ENCODE results near the gene ACADVL. TPM values are rescaled to one million over a fixed set of nuclear protein-coding genes. Genes with fewer than 3 reads are reported as not detected.
A peak's percentile ranks its signal among the peaks of the same experiment; 100 is the strongest.

Gene ACADVL
- total RNA-seq, 1 donor from 2014 or later: 702 TPM

GRCh38 chr17:7191069-7191468, 28.7 kb upstream of the ACADVL start:
- no peak for DNase-seq (ENCODE audit: low read depth)

GRCh38 chr17:7191571-7192270, 28.0 kb upstream of the ACADVL start:
- peak; percentile 31 for DNase-seq (ENCODE audit: low read depth)

- DNase-seq (ENCODE audit: low read depth): no peak
Observed at GRCh38 chr17:7192271-7192937, 27.3 kb upstream of the ACADVL start.

- DNase-seq (ENCODE audit: low read depth): no peak
Observed at GRCh38 chr17:7195971-7196370, 23.8 kb upstream of the ACADVL start.

GRCh38 chr17:7196651-7197401, 22.9 kb upstream of the ACADVL start:
- no peak for DNase-seq (ENCODE audit: low read depth)

GRCh38 chr17:7203391-7203790, 16.3 kb upstream of the ACADVL start:
- DNase-seq (ENCODE audit: low read depth): no peak

- DNase-seq (ENCODE audit: low read depth): no peak
Observed at GRCh38 chr17:7204336-7204735, 15.4 kb upstream of the ACADVL start.

GRCh38 chr17:7204828-7205461, 14.8 kb upstream of the ACADVL start:
- no peak for DNase-seq (ENCODE audit: low read depth)

- no peak for DNase-seq (ENCODE audit: low read depth)
Observed at GRCh38 chr17:7205561-7205960, 14.2 kb upstream of the ACADVL start.

- DNase-seq (ENCODE audit: low read depth): no peak
Observed at GRCh38 chr17:7207120-7208001, 12.4 kb upstream of the ACADVL start.

GRCh38 chr17:7208027-7208571, 11.6 kb upstream of the ACADVL start:
- DNase-seq (ENCODE audit: low read depth): no peak

GRCh38 chr17:7208754-7209460, 10.8 kb upstream of the ACADVL start:
- DNase-seq (ENCODE audit: low read depth): no peak

GRCh38 chr17:7211491-7212273, 8.1 kb upstream of the ACADVL start:
- no peak for DNase-seq (ENCODE audit: low read depth)

GRCh38 chr17:7213895-7214299, 5.8 kb upstream of the ACADVL start:
- peak; percentile 59 for DNase-seq (ENCODE audit: low read depth)

- peak; percentile 97 for DNase-seq (ENCODE audit: low read depth)
Observed at GRCh38 chr17:7214300-7215135, 5.2 kb upstream of the ACADVL start.

- DNase-seq (ENCODE audit: low read depth): no peak
Observed at GRCh38 chr17:7215136-7215638, 4.6 kb upstream of the ACADVL start.

- no peak for DNase-seq (ENCODE audit: low read depth)
Observed at GRCh38 chr17:7215652-7216180, 4.0 kb upstream of the ACADVL start.
